ENCODE data around the gene MREG. TPM values are rescaled to one million over a fixed set of nuclear protein-coding genes. Genes with fewer than 3 reads are reported as not detected.
A peak's percentile ranks its signal among the peaks of the same experiment; 100 is the strongest.

Gene MREG
- total and polyA plus RNA-seq, 9 of the 15 experiments (the other 6 are each of a cell fraction or from before 2014, with no cell fraction given), result 0.77 to 3.8 (median 2.3) TPM

DNA sequence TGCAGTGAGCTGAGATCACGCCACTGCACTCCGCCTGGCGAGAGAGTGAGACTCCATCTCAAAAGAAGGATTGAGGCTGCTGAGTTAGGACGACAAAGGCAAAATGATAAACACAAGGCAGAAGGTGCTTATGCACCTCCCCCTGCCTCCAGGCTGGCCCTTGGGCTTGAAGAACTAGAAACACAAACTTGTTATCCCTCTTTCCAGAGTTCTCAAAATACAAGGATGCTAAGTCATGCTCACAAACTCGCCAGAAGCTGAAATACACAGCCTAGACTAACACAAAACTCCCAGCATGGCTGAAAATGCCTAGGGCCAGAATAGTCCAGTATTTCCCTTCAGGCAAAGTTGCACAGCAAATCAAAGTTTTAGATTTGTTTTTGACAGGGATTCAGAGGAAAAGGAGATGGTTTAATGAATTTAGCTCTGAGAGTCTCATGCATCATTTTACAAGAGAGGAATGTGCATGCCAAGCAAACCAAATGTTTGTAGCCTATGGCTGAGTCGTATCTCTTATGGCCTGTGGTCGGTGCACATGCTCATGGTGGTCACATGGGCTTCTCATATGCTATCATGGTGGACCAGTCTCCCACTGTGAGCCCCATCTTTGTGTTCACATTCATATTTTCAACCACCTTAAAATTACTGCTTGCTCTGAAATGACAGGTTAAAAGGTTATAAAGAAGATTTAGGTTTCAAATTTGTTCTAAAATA, 16.2 kb upstream of the MREG start:
- POLR2A ChIA-PET, result no interaction called here
- peak; percentile 51; the same call in 1 of the 3 replicates for ATAC-seq
- no peaks in the 10 kb centered on the region for H3K36me3 ChIP-seq (ENCODE audit: control insufficient read depth, insufficient read depth, low read length)
- DNase-seq (ENCODE audit: extremely low read depth in 1 of 4, low spot score in 3 of 4), result no peak
- no peaks in the 10 kb centered on the region; a peak in 2 of 5 replicates for H3K4me1 ChIP-seq (replicated peaks in 1 of 2; ENCODE audit: control insufficient read depth in 2 of 2, insufficient read depth in 2 of 2, low read length in 2 of 2)
- H3K9me3 ChIP-seq (replicated peaks; ENCODE audit: control insufficient read depth, insufficient read depth, low read depth, low read length), result no peaks in the 10 kb centered on the region
- no peaks in the 10 kb centered on the region for H4K20me1 ChIP-seq (replicated peaks; ENCODE audit: control insufficient read depth, insufficient read depth, low read length)
- no peak for FAIRE-seq
- H3K9me1 ChIP-seq (ENCODE audit: control insufficient read depth, insufficient read depth, low read length), result no peaks in the 10 kb centered on the region
- 48% methylated on average over 7 of the region's 7 CpGs for WGBS (ENCODE audit: insufficient coverage, low coverage, missing lambda C conversion rate)
- no peaks in the 10 kb centered on the region for H3K27me3 ChIP-seq (ENCODE audit: control insufficient read depth in 2 of 2, insufficient read depth in 2 of 2, low read length in 2 of 2)
- no peak overlapping the region for H2AFZ ChIP-seq (ENCODE audit: low read depth, low read length)
- intact Hi-C loops (cut with micrococcal nuclease), result loop anchor here (5.0 kb wide), 1 partner anchor 78 kb away; the partner anchor contains the start of gene XRCC5
- H3K27ac ChIP-seq (ENCODE audit: extremely low read depth, low read depth, low read length), result no peak overlapping the region
- no peak overlapping the region for H3K9ac ChIP-seq (ENCODE audit: insufficient read depth in 1 of 2, low read depth in 2 of 2, low read length in 2 of 2)
- H3K79me2 ChIP-seq (ENCODE audit: control insufficient read depth, insufficient read depth, low read length), result no peaks in the 10 kb centered on the region
- CTCF ChIA-PET (ENCODE audit: low intra/inter-chr PET ratio), result no interaction called here
- no peak overlapping the region for H3K4me2 ChIP-seq (ENCODE audit: insufficient read depth, low read length)
- H3K4me3 ChIP-seq, result no peak overlapping the region
- in situ Hi-C loops (cut with MboI), result loop anchor here (10.0 kb wide), 1 partner anchor 635 kb away; no protein-coding TSS in a partner anchor
- no TSS peak for BruUV-seq (replicated peaks)
- TF ChIP-seq, protein P1, sequence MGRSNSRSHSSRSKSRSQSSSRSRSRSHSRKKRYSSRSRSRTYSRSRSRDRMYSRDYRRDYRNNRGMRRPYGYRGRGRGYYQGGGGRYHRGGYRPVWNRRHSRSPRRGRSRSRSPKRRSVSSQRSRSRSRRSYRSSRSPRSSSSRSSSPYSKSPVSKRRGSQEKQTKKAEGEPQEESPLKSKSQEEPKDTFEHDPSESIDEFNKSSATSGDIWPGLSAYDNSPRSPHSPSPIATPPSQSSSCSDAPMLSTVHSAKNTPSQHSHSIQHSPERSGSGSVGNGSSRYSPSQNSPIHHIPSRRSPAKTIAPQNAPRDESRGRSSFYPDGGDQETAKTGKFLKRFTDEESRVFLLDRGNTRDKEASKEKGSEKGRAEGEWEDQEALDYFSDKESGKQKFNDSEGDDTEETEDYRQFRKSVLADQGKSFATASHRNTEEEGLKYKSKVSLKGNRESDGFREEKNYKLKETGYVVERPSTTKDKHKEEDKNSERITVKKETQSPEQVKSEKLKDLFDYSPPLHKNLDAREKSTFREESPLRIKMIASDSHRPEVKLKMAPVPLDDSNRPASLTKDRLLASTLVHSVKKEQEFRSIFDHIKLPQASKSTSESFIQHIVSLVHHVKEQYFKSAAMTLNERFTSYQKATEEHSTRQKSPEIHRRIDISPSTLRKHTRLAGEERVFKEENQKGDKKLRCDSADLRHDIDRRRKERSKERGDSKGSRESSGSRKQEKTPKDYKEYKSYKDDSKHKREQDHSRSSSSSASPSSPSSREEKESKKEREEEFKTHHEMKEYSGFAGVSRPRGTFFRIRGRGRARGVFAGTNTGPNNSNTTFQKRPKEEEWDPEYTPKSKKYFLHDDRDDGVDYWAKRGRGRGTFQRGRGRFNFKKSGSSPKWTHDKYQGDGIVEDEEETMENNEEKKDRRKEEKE (IDR thresholded peaks at IDR 0.05; ENCODE audit: borderline replicate concordance in 1 of 2, control insufficient read depth in 1 of 2, low read depth in 2 of 2, low read length in 1 of 2), result no peak
- TF ChIP-seq, protein P2, sequence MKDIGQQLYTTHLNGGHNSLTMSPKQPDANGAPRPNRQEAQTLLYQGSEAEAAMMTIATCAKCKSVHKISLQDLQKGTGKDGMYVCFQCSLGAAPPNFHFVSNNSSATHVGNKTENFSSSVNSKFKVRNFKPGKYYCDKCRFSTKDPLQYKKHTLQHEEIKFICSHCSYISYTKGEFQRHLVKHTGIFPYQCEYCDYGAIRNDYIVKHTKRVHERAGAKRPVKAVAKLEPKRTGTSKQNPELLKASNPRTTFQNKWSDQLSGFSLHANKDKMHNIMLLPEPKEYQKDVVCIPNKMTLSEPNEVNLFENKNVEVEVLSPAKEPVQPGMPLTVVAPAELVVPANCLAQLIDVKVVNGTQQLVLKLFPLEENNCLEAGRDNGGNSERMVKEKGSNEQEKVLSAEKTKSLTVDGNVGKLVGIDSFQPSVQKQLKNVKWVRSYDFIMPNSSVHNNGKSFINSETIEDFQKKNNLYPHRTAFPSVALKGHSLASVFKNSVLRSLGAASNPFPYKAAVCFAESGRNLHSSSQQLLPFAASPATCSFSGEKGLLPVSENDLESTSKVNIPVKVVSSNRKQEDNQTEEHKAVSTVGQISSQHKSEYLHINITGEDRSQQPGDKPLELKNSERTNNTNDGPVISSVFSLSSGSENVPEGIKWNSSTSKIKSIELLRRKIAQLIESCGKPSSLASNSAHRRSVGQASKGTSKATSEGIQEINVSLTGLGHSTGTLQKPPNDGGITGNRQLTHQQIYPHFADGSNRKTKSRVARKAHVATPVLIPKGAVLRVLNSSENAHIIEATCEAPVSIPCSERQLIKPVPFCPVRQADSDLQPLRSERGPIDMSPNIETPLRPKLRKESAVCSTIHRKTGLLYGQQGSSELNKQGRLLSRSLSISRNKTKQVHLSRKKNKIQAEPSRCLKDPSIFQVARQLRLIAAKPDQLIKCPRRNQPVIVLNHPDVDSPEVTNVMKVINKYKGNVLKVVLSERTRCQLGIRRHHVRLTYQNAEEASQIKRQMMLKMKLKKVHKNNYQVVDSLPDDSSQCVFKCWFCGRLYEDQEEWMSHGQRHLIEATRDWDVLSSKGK (CRISPR knock-in tag; IDR thresholded peaks at IDR 0.05), result no peak
- TF ChIP-seq MAZ (CRISPR knock-in tag; conservative IDR thresholded peaks at IDR 0.05 in 1 of 2, IDR thresholded peaks at IDR 0.05 in 1 of 2) (no peak), ZFPM2 (CRISPR knock-in tag; IDR thresholded peaks at IDR 0.05) (no peak), ZNF79 (CRISPR knock-in tag; IDR thresholded peaks at IDR 0.05; ENCODE audit: low read depth) (no peak)
- TF ChIP-seq, protein P3, sequence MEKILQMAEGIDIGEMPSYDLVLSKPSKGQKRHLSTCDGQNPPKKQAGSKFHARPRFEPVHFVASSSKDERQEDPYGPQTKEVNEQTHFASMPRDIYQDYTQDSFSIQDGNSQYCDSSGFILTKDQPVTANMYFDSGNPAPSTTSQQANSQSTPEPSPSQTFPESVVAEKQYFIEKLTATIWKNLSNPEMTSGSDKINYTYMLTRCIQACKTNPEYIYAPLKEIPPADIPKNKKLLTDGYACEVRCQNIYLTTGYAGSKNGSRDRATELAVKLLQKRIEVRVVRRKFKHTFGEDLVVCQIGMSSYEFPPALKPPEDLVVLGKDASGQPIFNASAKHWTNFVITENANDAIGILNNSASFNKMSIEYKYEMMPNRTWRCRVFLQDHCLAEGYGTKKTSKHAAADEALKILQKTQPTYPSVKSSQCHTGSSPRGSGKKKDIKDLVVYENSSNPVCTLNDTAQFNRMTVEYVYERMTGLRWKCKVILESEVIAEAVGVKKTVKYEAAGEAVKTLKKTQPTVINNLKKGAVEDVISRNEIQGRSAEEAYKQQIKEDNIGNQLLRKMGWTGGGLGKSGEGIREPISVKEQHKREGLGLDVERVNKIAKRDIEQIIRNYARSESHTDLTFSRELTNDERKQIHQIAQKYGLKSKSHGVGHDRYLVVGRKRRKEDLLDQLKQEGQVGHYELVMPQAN (IDR thresholded peaks at IDR 0.05; ENCODE audit: borderline replicate concordance), result no peak
- TF ChIP-seq, protein P4, sequence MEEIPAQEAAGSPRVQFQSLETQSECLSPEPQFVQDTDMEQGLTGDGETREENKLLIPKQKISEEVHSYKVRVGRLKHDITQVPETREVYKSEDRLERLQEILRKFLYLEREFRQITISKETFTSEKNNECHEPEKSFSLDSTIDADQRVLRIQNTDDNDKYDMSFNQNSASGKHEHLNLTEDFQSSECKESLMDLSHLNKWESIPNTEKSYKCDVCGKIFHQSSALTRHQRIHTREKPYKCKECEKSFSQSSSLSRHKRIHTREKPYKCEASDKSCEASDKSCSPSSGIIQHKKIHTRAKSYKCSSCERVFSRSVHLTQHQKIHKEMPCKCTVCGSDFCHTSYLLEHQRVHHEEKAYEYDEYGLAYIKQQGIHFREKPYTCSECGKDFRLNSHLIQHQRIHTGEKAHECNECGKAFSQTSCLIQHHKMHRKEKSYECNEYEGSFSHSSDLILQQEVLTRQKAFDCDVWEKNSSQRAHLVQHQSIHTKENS (CRISPR knock-in tag; IDR thresholded peaks at IDR 0.05), result no peak

Measured in K562 (cell line).